Neuronal stem cell (in vitro differentiated cells): ENCODE measurements around the gene NPBWR2.

Source experiments
- DNase-seq: peaks from one replicate; pipeline ENCODE4 v3.0.0-alpha.2; 2013; ENCODE audit warnings: low spot score
- H2AFZ ChIP-seq: one replicate; pipeline ENCODE4 v1.6.1; 2013; ENCODE audit warnings: mild to moderate bottlenecking, low read length, inconsistent platforms
- H2AK5ac ChIP-seq: 2 replicates; pipeline ENCODE4 v1.6.1; 2013; ENCODE audit warnings: low read depth, mild to moderate bottlenecking, inconsistent platforms, low read length, moderate library complexity, mixed read lengths
- H2BK120ac ChIP-seq: 2 replicates; pipeline ENCODE4 v1.6.1; 2013; ENCODE audit warnings: low read depth, mild to moderate bottlenecking, inconsistent platforms, low read length, moderate library complexity, mixed read lengths
- H2BK12ac ChIP-seq: one replicate; pipeline ENCODE4 v1.6.1; 2013; ENCODE audit warnings: low read length, inconsistent platforms
- H2BK15ac ChIP-seq: 2 replicates; pipeline ENCODE4 v1.6.1; 2013; ENCODE audit warnings: mild to moderate bottlenecking, low read length, inconsistent platforms, mixed read lengths
- H2BK5ac ChIP-seq: one replicate; pipeline ENCODE4 v1.6.1; 2013; ENCODE audit warnings: inconsistent platforms, mild to moderate bottlenecking, low read length, moderate library complexity
- H3K14ac ChIP-seq: one replicate; pipeline ENCODE4 v1.6.1; 2013; ENCODE audit warnings: low read length, inconsistent platforms
- H3K18ac ChIP-seq: 2 replicates; pipeline ENCODE4 v1.6.1; 2013; ENCODE audit warnings: low read length, inconsistent platforms
- H3K23ac ChIP-seq: 2 replicates; pipeline ENCODE4 v1.6.1; 2013; ENCODE audit warnings: low read depth, mild to moderate bottlenecking, mixed read lengths, low read length, inconsistent platforms; ENCODE audit not compliant: poor library complexity
- H3K27ac ChIP-seq: replicated peaks from 3 replicates; pipeline ENCODE4 v1.5.1; 2013; ENCODE audit warnings: low read length, inconsistent platforms
- H3K27me3 ChIP-seq, 3 experiments: 2 replicates each; pipeline ENCODE4 v1.6.1; 2013; ENCODE audit warnings: low read length in 3 of 3, mild to moderate bottlenecking in 2 of 3, inconsistent platforms in 1 of 3, low read depth in 1 of 3, mixed read lengths in 1 of 3, moderate library complexity in 1 of 3; ENCODE audit not compliant: control insufficient read depth in 3 of 3, insufficient read depth in 3 of 3
- H3K36me3 ChIP-seq, 2 donors: replicated peaks in 1 of 2; 2 replicates each; pipeline ENCODE4 v1.6.1; 2013; ENCODE audit warnings: low read length in 2 of 2; ENCODE audit not compliant: control insufficient read depth in 2 of 2, insufficient read depth in 2 of 2
- H3K4ac ChIP-seq: 2 replicates; pipeline ENCODE4 v1.6.1; 2013; ENCODE audit warnings: inconsistent platforms, mild to moderate bottlenecking, low read length, moderate library complexity
- H3K4me1 ChIP-seq, 2 donors: 1 replicate in 1 of 2; 2 replicates in 1 of 2; pipeline ENCODE4 v1.6.1; 2013; ENCODE audit warnings: low read length in 2 of 2, low read depth in 1 of 2; ENCODE audit not compliant: control insufficient read depth in 2 of 2, insufficient read depth in 1 of 2
- H3K4me2 ChIP-seq: one replicate; pipeline ENCODE4 v1.6.1; 2013; ENCODE audit warnings: mild to moderate bottlenecking, low read length, inconsistent platforms; ENCODE audit not compliant: insufficient read depth, poor library complexity, severe bottlenecking
- H3K4me3 ChIP-seq, 2 donors: 2 replicates each; pipeline ENCODE4 v1.5.1; 2013; ENCODE audit warnings: low read length in 2 of 2, mild to moderate bottlenecking in 2 of 2, inconsistent platforms in 1 of 2, moderate library complexity in 1 of 2
- H3K79me1 ChIP-seq: one replicate; pipeline ENCODE4 v1.6.1; 2013; ENCODE audit warnings: low read depth, mild to moderate bottlenecking, inconsistent platforms, low read length, moderate library complexity
- H3K9ac ChIP-seq: one replicate; pipeline ENCODE4 v1.6.1; 2013; ENCODE audit warnings: mild to moderate bottlenecking, low read depth, low read length, inconsistent platforms; ENCODE audit not compliant: poor library complexity
- H3K9me3 ChIP-seq, 2 donors: replicated peaks in 1 of 2; 2 replicates each; pipeline versions ENCODE3 to v1.6.1; 2013; ENCODE audit warnings: low read length in 2 of 2, mild to moderate bottlenecking in 2 of 2, inconsistent platforms in 1 of 2, low read depth in 1 of 2, mixed read lengths in 1 of 2, moderate library complexity in 1 of 2; ENCODE audit not compliant: control insufficient read depth in 2 of 2, insufficient read depth in 1 of 2
- H4K8ac ChIP-seq: one replicate; pipeline ENCODE4 v1.6.1; 2013; ENCODE audit warnings: low read depth, mild to moderate bottlenecking, inconsistent platforms, low read length, moderate library complexity
- H4K91ac ChIP-seq: one replicate; pipeline ENCODE4 v1.6.1; 2013; ENCODE audit warnings: low read length, low read depth, mild to moderate bottlenecking, inconsistent platforms; ENCODE audit not compliant: poor library complexity
- WGBS, 2 donors: extraction: QIAGEN DNeasy Blood & Tissue Kit; methylation state at CpG; one replicate each; pipeline ENCODE4 v1.1.7; 2013; ENCODE audit warnings: missing lambda C conversion rate in 2 of 2, mixed read lengths in 1 of 2; ENCODE audit not compliant: insufficient read length in 2 of 2, insufficient replicate concordance in 1 of 2; ENCODE audit errors: extremely low coverage in 2 of 2; 5-methylcytosine and 5-hydroxymethylcytosine counted together

Gene NPBWR2

GRCh38 chr20:64116541-64117431 lies 9.4 kb upstream of the NPBWR2 start:
- peaks cover 3% of the 10 kb centered on the region for H3K79me1 ChIP-seq
- no peak overlapping the region for H2BK5ac ChIP-seq
- H4K8ac ChIP-seq: no peak overlapping the region
- H3K18ac ChIP-seq: no peak overlapping the region
- no peak overlapping the region for H2BK15ac ChIP-seq
- no peak overlapping the region for H3K4ac ChIP-seq
- no peak for DNase-seq
- H3K9ac ChIP-seq: no peak overlapping the region
- no peaks in the 10 kb centered on the region for H3K9me3 ChIP-seq
- H2AFZ ChIP-seq: no peak overlapping the region
- no peak overlapping the region for H3K14ac ChIP-seq
- no peak overlapping the region for H3K4me3 ChIP-seq
- no peak overlapping the region for H2BK12ac ChIP-seq
- peaks cover 4% of the 10 kb centered on the region in 2 donors for H3K4me1 ChIP-seq
- no peak overlapping the region for H3K23ac ChIP-seq
- no CpG with 5 or more reads among the region's 17 CpGs for whole genome bisulfite sequencing, 2 donors
- H2AK5ac ChIP-seq: peak overlapping the region; percentile 70
- H2BK120ac ChIP-seq: no peak overlapping the region
- H3K4me2 ChIP-seq: no peak overlapping the region
- peaks cover 0 to 38% (median 0%) of the 10 kb centered on the region in 3 experiments for H3K27me3 ChIP-seq
- H3K36me3 ChIP-seq: no peaks in the 10 kb centered on the region
- no peak overlapping the region for H4K91ac ChIP-seq
- no peak overlapping the region for H3K27ac ChIP-seq

- H2AFZ ChIP-seq: no peak overlapping the region
- H2BK120ac ChIP-seq: no peak overlapping the region
- H3K4me1 ChIP-seq: peaks cover 4% of the 10 kb centered on the region in 2 donors
- H3K9me3 ChIP-seq: no peaks in the 10 kb centered on the region
- H2BK5ac ChIP-seq: peak overlapping the region; percentile 53
- no peak overlapping the region for H4K8ac ChIP-seq
- peaks cover 0 to 42% (median 0%) of the 10 kb centered on the region in 3 experiments for H3K27me3 ChIP-seq
- no peak overlapping the region for H2BK12ac ChIP-seq
- H3K4me3 ChIP-seq: no peak overlapping the region
- H3K9ac ChIP-seq: no peak overlapping the region
- no peak overlapping the region for H3K14ac ChIP-seq
- no peak overlapping the region for H3K4ac ChIP-seq
- H4K91ac ChIP-seq: no peak overlapping the region
- no peak for DNase-seq
- no peak overlapping the region for H2AK5ac ChIP-seq
- H3K36me3 ChIP-seq: no peaks in the 10 kb centered on the region
- WGBS, 2 donors: no CpG with 5 or more reads among the region's 21 CpGs
- no peak overlapping the region for H3K4me2 ChIP-seq
- no peak overlapping the region for H2BK15ac ChIP-seq
- peaks cover 3% of the 10 kb centered on the region for H3K79me1 ChIP-seq
- H3K23ac ChIP-seq: peak overlapping the region; percentile 43
- H3K27ac ChIP-seq: no peak overlapping the region
- H3K18ac ChIP-seq: no peak overlapping the region
These were observed 8.7 kb upstream of the NPBWR2 start for GRCh38 chr20:64116016-64116415.

DNA sequence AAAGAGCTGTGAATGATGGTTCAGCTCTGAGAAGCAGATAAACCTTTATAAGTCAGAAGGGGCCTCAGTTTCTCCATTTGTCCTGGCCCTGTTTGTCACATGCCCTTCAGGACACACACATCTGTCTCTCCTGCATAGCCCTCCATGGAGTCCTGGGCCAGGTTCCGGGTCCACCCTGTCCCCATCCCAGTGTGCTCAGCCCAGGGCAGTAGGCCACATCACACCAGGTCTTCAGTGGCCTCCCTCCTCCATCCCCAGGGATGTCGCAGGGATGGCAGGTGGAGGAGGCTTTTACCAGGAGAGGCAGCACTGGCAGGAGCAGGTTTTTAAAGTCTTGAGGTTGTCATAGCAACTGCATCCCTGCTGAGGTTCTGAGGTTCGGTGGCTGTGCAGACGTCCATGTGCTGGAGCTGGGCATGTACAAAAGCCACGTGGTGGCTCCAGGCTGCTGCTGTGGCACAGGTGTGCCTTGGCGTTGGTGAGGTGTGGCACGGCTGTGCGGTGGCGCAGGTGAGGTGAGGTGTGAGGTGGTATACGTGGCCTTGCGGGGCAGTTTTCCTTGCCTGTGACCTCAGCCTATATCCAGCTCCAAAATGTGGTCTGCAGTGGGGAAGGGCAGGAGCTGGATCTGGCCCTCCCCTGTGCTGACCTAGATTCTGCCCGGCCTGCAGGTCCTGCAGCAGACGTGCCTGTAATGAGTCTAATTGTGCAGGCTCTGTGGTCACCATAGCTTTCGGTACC lies 8.0 kb upstream of the NPBWR2 start:
- no CpG with 5 or more reads among the region's 14 CpGs for WGBS, 2 donors
- Histone ChIP-seq H3K4me3 (peak overlapping the region in 1 of 2 donors; percentile 70), H3K9me3 (no peaks in the 10 kb centered on the region), H2BK12ac (no peak overlapping the region), H3K36me3 (no peaks in the 10 kb centered on the region), H3K14ac (peak overlapping the region; percentile 82), H3K27ac (no peak overlapping the region), H3K9ac (no peak overlapping the region), H4K8ac (no peak overlapping the region), H2AK5ac (peak overlapping the region; percentile 83), H3K4me1 (peaks cover 4% of the 10 kb centered on the region in 2 donors), H3K27me3 (peaks cover 0 to 47% (median 0%) of the 10 kb centered on the region in 3 experiments), H3K4me2 (no peak overlapping the region), H2BK15ac (peak overlapping the region; percentile 81), H2AFZ (no peak overlapping the region), H3K18ac (peak overlapping the region; percentile 64), H4K91ac (no peak overlapping the region), H3K4ac (no peak overlapping the region), H2BK5ac (peak overlapping the region; percentile 53), H2BK120ac (peak overlapping the region; percentile 67), H3K23ac (peak overlapping the region; percentile 43), H3K79me1 (peaks cover 3% of the 10 kb centered on the region)
- DNase-seq: no peak
